K562 (cell line): ENCODE measurements around the gene SLC4A2. TPM values are rescaled to one million over a fixed set of nuclear protein-coding genes. Genes with fewer than 3 reads are reported as not detected.

Source experiments
- EGR1 ChIP-seq: fragments of 450-650 bp; conservative IDR thresholded peaks from 2 replicates; pipeline ENCODE4 v1.6.1; 2017; ENCODE audit warnings: mild to moderate bottlenecking
- EP400 ChIP-seq: fragments of 450-650 bp; IDR thresholded peaks from 2 replicates; pipeline ENCODE4 v1.6.1; 2017; ENCODE audit warnings: antibody characterized with exemption, mild to moderate bottlenecking, moderate library complexity
- MEF2A ChIP-seq: IDR thresholded peaks from 2 replicates; pipeline ENCODE4 v1.6.1; 2011; ENCODE audit warnings: low read depth, mild to moderate bottlenecking, low read length, moderate library complexity; ENCODE audit not compliant: control insufficient read depth
- MYC ChIP-seq, 2 experiments: fragments of 250-450 bp in 1 of 2; sonication (Bioruptor Pico) in 1 of 2; IDR thresholded peaks; 2 replicates each; pipeline versions ENCODE4 v1.5.1 to v1.6.1; 2012 to 2021; ENCODE audit warnings: low read depth in 2 of 2, borderline replicate concordance in 1 of 2, improper control_type of control experiment in 1 of 2, low read length in 1 of 2, mild to moderate bottlenecking in 1 of 2, moderate library complexity in 1 of 2
- NELFE ChIP-seq: IDR thresholded peaks from 2 replicates; pipeline ENCODE4 v1.6.1; 2011; ENCODE audit warnings: mild to moderate bottlenecking; ENCODE audit not compliant: insufficient read depth, insufficient read length
- NRF1 ChIP-seq, 2 experiments: fragments of 450-650 bp; IDR thresholded peaks in 1 of 2; conservative IDR thresholded peaks in 1 of 2; 2 replicates each; pipeline ENCODE4 v1.6.1; 2014; ENCODE audit warnings: mild to moderate bottlenecking in 2 of 2
- POLR2B ChIP-seq: fragments of 450-650 bp; IDR thresholded peaks from 2 replicates; pipeline ENCODE4 v1.6.1; 2018; ENCODE audit warnings: low read depth; ENCODE audit not compliant: partially characterized antibody
- SMARCB1 ChIP-seq: IDR thresholded peaks from 2 replicates; pipeline ENCODE4 v1.6.1; 2011; ENCODE audit warnings: improper control_type of control experiment, low read depth; ENCODE audit not compliant: insufficient read length
- THAP12 ChIP-seq: fragments of 250-450 bp; sonication (Bioruptor Pico); IDR thresholded peaks from 2 replicates; pipeline ENCODE4 v1.9.0; 2021; ENCODE audit warnings: mild to moderate bottlenecking, inconsistent platforms
- ZBTB7A ChIP-seq: IDR thresholded peaks from 2 replicates; pipeline ENCODE4 v1.6.1; 2011; ENCODE audit warnings: low read depth, mild to moderate bottlenecking, low read length, moderate library complexity, borderline replicate concordance; ENCODE audit not compliant: control insufficient read depth
- ZNF668 ChIP-seq: fragments of 250-450 bp; sonication (Bioruptor Pico); IDR thresholded peaks from 2 replicates; pipeline ENCODE4 v1.8.0; 2022; ENCODE audit warnings: mild to moderate bottlenecking, inconsistent platforms
- polyA plus RNA-seq, 8 experiments: library from polyadenylated mRNA; depleted of rRNA in 4 of 8; stranded (reverse) in 5 of 8; unstranded in 3 of 8; fragments of >200 nt; fragmentation: Nextera tagmentation in 2 of 8; fragmentation: Illumina TruSeq in 1 of 8; extraction: Ambion mirVana in 2 of 8; extraction: Trizol in 1 of 8; gene quantifications; 2 replicates each; pipeline versions ENCODE4 v1.2.1 to v1.2.3, GENCODE V29; 2011 to 2014; ENCODE audit warnings: inconsistent platforms in 1 of 8, missing spikeins in 1 of 8
- total RNA-seq, 7 experiments: library from RNA; depleted of rRNA in 6 of 7; stranded (reverse); fragments of >200 nt in 6 of 7; fragmentation: Illumina TruSeq in 2 of 7; extraction: Trizol in 2 of 7; gene quantifications; 2 replicates each; pipeline versions ENCODE4 v1.2.1 to v1.2.3, GENCODE V29; 2011 to 2021; ENCODE audit warnings: low replicate concordance in 1 of 7
- TF ChIP-seq, protein P1 (sequence below): fragments of 450-650 bp; IDR thresholded peaks from 2 replicates; pipeline ENCODE4 v1.6.1; 2017; ENCODE audit warnings: antibody characterized with exemption
- TF ChIP-seq, protein P2 (sequence below), 2 experiments: fragments of 450-650 bp in 1 of 2; sonication (generic) in 1 of 2; formaldehyde crosslinking in 1 of 2; IDR thresholded peaks in 1 of 2; conservative IDR thresholded peaks in 1 of 2; 2 replicates each; pipeline versions ENCODE4 v1.6.1 to v1.8.1; 2016 to 2023; ENCODE audit warnings: mild to moderate bottlenecking in 2 of 2, moderate library complexity in 2 of 2, inconsistent platforms in 1 of 2, missing genetic modification reagents in 1 of 2
- TF ChIP-seq, protein P3 (sequence below), 2 experiments: IDR thresholded peaks in 1 of 2; conservative IDR thresholded peaks in 1 of 2; 2 replicates each; pipeline ENCODE4 v1.6.1; 2016; ENCODE audit warnings: low read depth in 2 of 2, mild to moderate bottlenecking in 1 of 2, missing compliant biosample characterization in 1 of 2, missing genetic modification characterization in 1 of 2, moderate library complexity in 1 of 2

SLC4A2 gene
- total and polyA plus RNA-seq, 9 of the 15 experiments (the other 6 are each of a cell fraction or from before 2014, with no cell fraction given) = 11.4 to 375 (median 130) TPM

GRCh38 chr7:151028131-151028947 lies 31.1 kb upstream of the SLC4A2 start, which contains the start of gene ABCB8 (continued):
- TF ChIP-seq POLR2B = peak; percentile 62
- peak; percentile 96 for TF ChIP-seq EP400
- no peak for TF ChIP-seq ZNF668 (CRISPR knock-in tag)
- TF ChIP-seq, protein P1, sequence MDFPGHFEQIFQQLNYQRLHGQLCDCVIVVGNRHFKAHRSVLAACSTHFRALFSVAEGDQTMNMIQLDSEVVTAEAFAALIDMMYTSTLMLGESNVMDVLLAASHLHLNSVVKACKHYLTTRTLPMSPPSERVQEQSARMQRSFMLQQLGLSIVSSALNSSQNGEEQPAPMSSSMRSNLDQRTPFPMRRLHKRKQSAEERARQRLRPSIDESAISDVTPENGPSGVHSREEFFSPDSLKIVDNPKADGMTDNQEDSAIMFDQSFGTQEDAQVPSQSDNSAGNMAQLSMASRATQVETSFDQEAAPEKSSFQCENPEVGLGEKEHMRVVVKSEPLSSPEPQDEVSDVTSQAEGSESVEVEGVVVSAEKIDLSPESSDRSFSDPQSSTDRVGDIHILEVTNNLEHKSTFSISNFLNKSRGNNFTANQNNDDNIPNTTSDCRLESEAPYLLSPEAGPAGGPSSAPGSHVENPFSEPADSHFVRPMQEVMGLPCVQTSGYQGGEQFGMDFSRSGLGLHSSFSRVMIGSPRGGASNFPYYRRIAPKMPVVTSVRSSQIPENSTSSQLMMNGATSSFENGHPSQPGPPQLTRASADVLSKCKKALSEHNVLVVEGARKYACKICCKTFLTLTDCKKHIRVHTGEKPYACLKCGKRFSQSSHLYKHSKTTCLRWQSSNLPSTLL = no peak
- peak; percentile 62; the same call in 1 of the 2 replicates for TF ChIP-seq MEF2A
- TF ChIP-seq ZBTB7A = peak; percentile 99
- TF ChIP-seq EGR1 = peak; percentile 76
- TF ChIP-seq, protein P2, sequence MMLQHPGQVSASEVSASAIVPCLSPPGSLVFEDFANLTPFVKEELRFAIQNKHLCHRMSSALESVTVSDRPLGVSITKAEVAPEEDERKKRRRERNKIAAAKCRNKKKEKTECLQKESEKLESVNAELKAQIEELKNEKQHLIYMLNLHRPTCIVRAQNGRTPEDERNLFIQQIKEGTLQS (IDR thresholded peaks at IDR 0.05) = peak; percentile 8; the same call in 1 of the 2 replicates
- TF ChIP-seq, protein P2 (CRISPR knock-in tag; conservative IDR thresholded peaks at IDR 0.05) = peak; percentile 92
- peak; percentile 91 to 92 for TF ChIP-seq NRF1 (conservative IDR thresholded peaks at IDR 0.05 in 1 of 2, IDR thresholded peaks at IDR 0.05 in 1 of 2)
- TF ChIP-seq MYC (IDR thresholded peaks at IDR 0.05; ENCODE audit: low read depth, low read length) = peak; percentile 99
- peak; percentile 76; the same call in 1 of the 2 replicates for TF ChIP-seq MYC (CRISPR knock-in tag; IDR thresholded peaks at IDR 0.05; ENCODE audit: borderline replicate concordance, low read depth)
- TF ChIP-seq SMARCB1 = no peak
- peak; percentile 50; the same call in 1 of the 2 replicates for TF ChIP-seq THAP12
- TF ChIP-seq, protein P3, sequence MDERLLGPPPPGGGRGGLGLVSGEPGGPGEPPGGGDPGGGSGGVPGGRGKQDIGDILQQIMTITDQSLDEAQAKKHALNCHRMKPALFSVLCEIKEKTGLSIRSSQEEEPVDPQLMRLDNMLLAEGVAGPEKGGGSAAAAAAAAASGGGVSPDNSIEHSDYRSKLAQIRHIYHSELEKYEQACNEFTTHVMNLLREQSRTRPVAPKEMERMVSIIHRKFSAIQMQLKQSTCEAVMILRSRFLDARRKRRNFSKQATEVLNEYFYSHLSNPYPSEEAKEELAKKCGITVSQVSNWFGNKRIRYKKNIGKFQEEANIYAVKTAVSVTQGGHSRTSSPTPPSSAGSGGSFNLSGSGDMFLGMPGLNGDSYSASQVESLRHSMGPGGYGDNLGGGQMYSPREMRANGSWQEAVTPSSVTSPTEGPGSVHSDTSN (CRISPR knock-in tag; IDR thresholded peaks at IDR 0.05; ENCODE audit: low read depth) = peak; percentile 85
- TF ChIP-seq, protein P3 (tag; conservative IDR thresholded peaks at IDR 0.05; ENCODE audit: low read depth) = peak; percentile 99
- TF ChIP-seq NELFE = no peak
